OCI-LY1 (cell line): ENCODE data around the gene TRAF6.

Experiments
- CTCF ChIP-seq: fragments of 200-600 bp; sonication (generic), shearing (Covaris generic); IDR thresholded peaks from 2 replicates; pipeline ENCODE4 v1.5.1; 2017; ENCODE audit warnings: mild to moderate bottlenecking, antibody characterized with exemption, low read length, moderate library complexity, mixed read lengths
- EZH2 ChIP-seq: fragments of 200-600 bp; sonication (generic), shearing (Covaris generic); IDR thresholded peaks from 2 replicates; pipeline ENCODE4 v1.8.0; 2017; ENCODE audit warnings: borderline replicate concordance, mixed run types, mild to moderate bottlenecking, antibody characterized with exemption, low read length, moderate library complexity, mixed read lengths

GRCh38 chr11:36488096-36488495, 22.0 kb downstream of the TRAF6 start:
- TF ChIP-seq CTCF (no peak), EZH2 (no peak)
